HepG2 (cell line): Measurements from ENCODE around the gene TNFAIP1. TPM values are rescaled to one million over a fixed set of nuclear protein-coding genes. Genes with fewer than 3 reads are reported as not detected.
A peak's percentile ranks its signal among the peaks of the same experiment; 100 is the strongest.

Source experiments
- BHLHE40 ChIP-seq: IDR thresholded peaks from 2 replicates; pipeline ENCODE4 v1.6.1; 2011; ENCODE audit warnings: low read length, improper control_type of control experiment
- CREB1 ChIP-seq, 2 experiments: fragments of 450-650 bp in 1 of 2; IDR thresholded peaks; 2 replicates each; pipeline ENCODE4 v1.6.1; 2016 to 2017; ENCODE audit warnings: control low read depth in 1 of 2, mild to moderate bottlenecking in 1 of 2, missing compliant biosample characterization in 1 of 2, missing genetic modification characterization in 1 of 2
- HDAC6 ChIP-seq: fragments of 200-600 bp; sonication (generic); IDR thresholded peaks from 2 replicates; pipeline ENCODE4 v1.7.0; 2017; ENCODE audit warnings: mild to moderate bottlenecking, antibody characterized with exemption, low read length, low read depth
- KLF6 ChIP-seq: IDR thresholded peaks from 2 replicates; pipeline ENCODE4 v1.8.0; 2016; ENCODE audit warnings: missing biosample characterization, missing genetic modification reagents
- MEIS1 ChIP-seq: sonication (generic); formaldehyde crosslinking; IDR thresholded peaks from 2 replicates; pipeline ENCODE4 v1.9.0; 2021; ENCODE audit warnings: mild to moderate bottlenecking, missing genetic modification reagents, moderate library complexity, borderline replicate concordance
- SMAD9 ChIP-seq: sonication (generic); formaldehyde crosslinking; IDR thresholded peaks from 2 replicates; pipeline ENCODE4 v1.5.1; 2020; ENCODE audit warnings: mild to moderate bottlenecking, missing genetic modification reagents
- SMC3 ChIP-seq: IDR thresholded peaks from 2 replicates; pipeline ENCODE4 v1.6.1; 2011; ENCODE audit warnings: low read length, improper control_type of control experiment
- STAT5B ChIP-seq: sonication (generic); formaldehyde crosslinking; IDR thresholded peaks from 2 replicates; pipeline ENCODE4 v1.4.0; 2020; ENCODE audit warnings: missing genetic modification reagents
- ZBTB8A ChIP-seq: sonication (generic); formaldehyde crosslinking; IDR thresholded peaks from 2 replicates; pipeline ENCODE4 v1.4.0; 2020; ENCODE audit warnings: mild to moderate bottlenecking, low read depth, missing genetic modification reagents, borderline replicate concordance
- ZNF205 ChIP-seq: IDR thresholded peaks from 2 replicates; pipeline ENCODE4 v1.6.1; 2018; ENCODE audit warnings: missing biosample characterization, missing genetic modification reagents
- ZNF292 ChIP-seq: sonication (generic); formaldehyde crosslinking; IDR thresholded peaks from 2 replicates; pipeline ENCODE4 v1.8.1; 2022; ENCODE audit warnings: mild to moderate bottlenecking, low read depth, missing genetic modification reagents, borderline replicate concordance
- ZNF747 ChIP-seq: sonication (generic); formaldehyde crosslinking; IDR thresholded peaks from 2 replicates; pipeline ENCODE4 v1.8.1; 2023; ENCODE audit warnings: missing genetic modification reagents, mild to moderate bottlenecking, borderline replicate concordance
- ZNF782 ChIP-seq: sonication (generic); formaldehyde crosslinking; IDR thresholded peaks from 2 replicates; pipeline ENCODE4 v1.4.0; 2020; ENCODE audit warnings: missing genetic modification reagents, mild to moderate bottlenecking, borderline replicate concordance
- polyA plus RNA-seq, 8 experiments: library from polyadenylated mRNA; depleted of rRNA in 3 of 8; stranded (reverse) in 7 of 8; unstranded in 1 of 8; fragments of >200 nt; fragmentation: Illumina TruSeq in 4 of 8; extraction: Trizol in 4 of 8; gene quantifications; 2 replicates each; pipeline versions ENCODE4 v1.2.1 to v1.2.3, GENCODE V29; 2011 to 2016; ENCODE audit warnings: low read depth in 4 of 8, missing spikeins in 1 of 8, mixed read lengths in 1 of 8; ENCODE audit not compliant: insufficient read depth in 1 of 8
- total RNA-seq, 5 experiments: library from RNA; depleted of rRNA; stranded (reverse); fragments of >200 nt; fragmentation: Illumina TruSeq; extraction: Trizol; gene quantifications; 2 replicates each; pipeline ENCODE4 v1.2.3, GENCODE V29; 2016; ENCODE audit warnings: low read depth in 1 of 5
- TF ChIP-seq, protein P1 (sequence below): sonication (generic); formaldehyde crosslinking; IDR thresholded peaks from 2 replicates; pipeline ENCODE4 v1.4.0; 2020; ENCODE audit warnings: missing genetic modification reagents
- TF ChIP-seq, protein P2 (sequence below): sonication (generic); formaldehyde crosslinking; IDR thresholded peaks from 2 replicates; pipeline ENCODE4 v1.9.0; 2022; ENCODE audit warnings: low read depth, missing genetic modification reagents
- TF ChIP-seq, protein P3 (sequence below): sonication (generic); formaldehyde crosslinking; IDR thresholded peaks from 2 replicates; pipeline ENCODE4 v1.5.0; 2020; ENCODE audit warnings: mild to moderate bottlenecking, low read depth, missing genetic modification reagents, borderline replicate concordance
- TF ChIP-seq, protein P4 (sequence below): IDR thresholded peaks from 2 replicates; pipeline ENCODE4 v1.6.1; 2016
- TF ChIP-seq, protein P5 (sequence below): sonication (generic); formaldehyde crosslinking; conservative IDR thresholded peaks from 2 replicates; pipeline ENCODE4 v1.8.1; 2023; ENCODE audit warnings: missing genetic modification reagents

Gene TNFAIP1
- total and polyA plus RNA-seq, 2 of the 13 experiments (the other 11 are each of a cell fraction or from before 2014, with no cell fraction given) = 17.5 to 40.6 TPM

DNA sequence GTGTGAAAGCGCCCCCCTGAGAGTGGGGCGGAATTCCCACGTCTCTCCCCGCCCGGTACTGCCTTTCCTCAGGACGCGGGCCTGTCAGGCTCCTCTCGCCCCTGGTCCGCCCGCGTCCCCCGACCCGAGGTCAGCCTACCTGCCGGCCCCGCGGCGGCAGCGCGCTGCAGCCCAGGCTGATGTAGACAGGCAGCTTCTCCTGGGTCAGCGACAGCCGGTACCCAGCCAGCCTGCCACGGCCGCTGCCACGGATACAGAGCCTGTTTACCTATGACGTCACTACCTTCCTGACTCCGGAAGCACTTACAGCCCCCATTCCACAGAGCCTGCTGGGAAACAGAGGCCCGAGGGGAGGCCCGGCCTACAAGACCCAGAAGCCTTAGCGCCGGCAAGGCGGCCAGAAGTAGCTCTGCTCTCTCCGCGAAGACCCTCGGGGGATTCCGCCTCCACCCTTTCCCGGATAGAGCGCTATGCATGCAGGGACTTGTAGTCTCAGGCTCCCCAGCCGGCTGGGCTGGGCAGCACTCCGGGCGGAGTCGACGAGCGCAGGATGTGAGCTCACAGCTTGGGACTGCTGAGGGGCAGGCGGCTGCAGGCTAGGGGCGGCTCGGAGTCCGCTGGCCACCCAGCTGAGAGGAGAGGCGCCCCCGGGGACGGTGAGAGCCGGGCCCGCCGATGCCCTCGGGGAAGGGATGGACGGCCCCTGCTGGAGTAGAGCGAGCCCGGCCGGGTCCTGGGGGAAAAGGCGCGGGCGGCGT lies at the start of gene TNFAIP1, which contains the start of gene IFT20 (continued):
- TF ChIP-seq ZNF747 (CRISPR knock-in tag) (peak; percentile 77; the same call in 1 of the 2 replicates), CREB1 (IDR thresholded peaks at IDR 0.05) (peak; percentile 100), CREB1 (CRISPR knock-in tag; IDR thresholded peaks at IDR 0.05) (peak; percentile 99), SMAD9 (CRISPR knock-in tag) (no peak), BHLHE40 (no peak; the same call in 1 of the 2 replicates), ZNF205 (CRISPR knock-in tag) (0 out of 2 replicates have a peak, but pooled peaks have one; percentile 34), ZNF782 (CRISPR knock-in tag) (no peak), SMC3 (no peak), HDAC6 (no peak), STAT5B (CRISPR knock-in tag) (peak; percentile 26; the same call in 1 of the 2 replicates), MEIS1 (peak; percentile 38; the same call in 1 of the 2 replicates), KLF6 (CRISPR knock-in tag) (no peak; the same call in 1 of the 2 replicates), ZBTB8A (CRISPR knock-in tag) (0 out of 2 replicates have a peak, but pooled peaks have one; percentile 54), ZNF292 (CRISPR knock-in tag) (peak; percentile 18; the same call in 1 of the 2 replicates)
- TF ChIP-seq, protein P1, sequence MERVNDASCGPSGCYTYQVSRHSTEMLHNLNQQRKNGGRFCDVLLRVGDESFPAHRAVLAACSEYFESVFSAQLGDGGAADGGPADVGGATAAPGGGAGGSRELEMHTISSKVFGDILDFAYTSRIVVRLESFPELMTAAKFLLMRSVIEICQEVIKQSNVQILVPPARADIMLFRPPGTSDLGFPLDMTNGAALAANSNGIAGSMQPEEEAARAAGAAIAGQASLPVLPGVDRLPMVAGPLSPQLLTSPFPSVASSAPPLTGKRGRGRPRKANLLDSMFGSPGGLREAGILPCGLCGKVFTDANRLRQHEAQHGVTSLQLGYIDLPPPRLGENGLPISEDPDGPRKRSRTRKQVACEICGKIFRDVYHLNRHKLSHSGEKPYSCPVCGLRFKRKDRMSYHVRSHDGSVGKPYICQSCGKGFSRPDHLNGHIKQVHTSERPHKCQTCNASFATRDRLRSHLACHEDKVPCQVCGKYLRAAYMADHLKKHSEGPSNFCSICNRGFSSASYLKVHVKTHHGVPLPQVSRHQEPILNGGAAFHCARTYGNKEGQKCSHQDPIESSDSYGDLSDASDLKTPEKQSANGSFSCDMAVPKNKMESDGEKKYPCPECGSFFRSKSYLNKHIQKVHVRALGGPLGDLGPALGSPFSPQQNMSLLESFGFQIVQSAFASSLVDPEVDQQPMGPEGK (CRISPR knock-in tag) = no peak; the same call in 1 of the 2 replicates
- TF ChIP-seq, protein P2, sequence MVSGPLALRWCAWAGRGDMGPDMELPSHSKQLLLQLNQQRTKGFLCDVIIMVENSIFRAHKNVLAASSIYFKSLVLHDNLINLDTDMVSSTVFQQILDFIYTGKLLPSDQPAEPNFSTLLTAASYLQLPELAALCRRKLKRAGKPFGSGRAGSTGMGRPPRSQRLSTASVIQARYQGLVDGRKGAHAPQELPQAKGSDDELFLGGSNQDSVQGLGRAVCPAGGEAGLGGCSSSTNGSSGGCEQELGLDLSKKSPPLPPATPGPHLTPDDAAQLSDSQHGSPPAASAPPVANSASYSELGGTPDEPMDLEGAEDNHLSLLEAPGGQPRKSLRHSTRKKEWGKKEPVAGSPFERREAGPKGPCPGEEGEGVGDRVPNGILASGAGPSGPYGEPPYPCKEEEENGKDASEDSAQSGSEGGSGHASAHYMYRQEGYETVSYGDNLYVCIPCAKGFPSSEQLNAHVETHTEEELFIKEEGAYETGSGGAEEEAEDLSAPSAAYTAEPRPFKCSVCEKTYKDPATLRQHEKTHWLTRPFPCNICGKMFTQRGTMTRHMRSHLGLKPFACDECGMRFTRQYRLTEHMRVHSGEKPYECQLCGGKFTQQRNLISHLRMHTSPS (CRISPR knock-in tag) = 0 out of 2 replicates have a peak, but pooled peaks have one; percentile 21
- TF ChIP-seq, protein P3, sequence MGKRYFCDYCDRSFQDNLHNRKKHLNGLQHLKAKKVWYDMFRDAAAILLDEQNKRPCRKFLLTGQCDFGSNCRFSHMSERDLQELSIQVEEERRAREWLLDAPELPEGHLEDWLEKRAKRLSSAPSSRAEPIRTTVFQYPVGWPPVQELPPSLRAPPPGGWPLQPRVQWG (CRISPR knock-in tag) = no peak
- TF ChIP-seq, protein P4, sequence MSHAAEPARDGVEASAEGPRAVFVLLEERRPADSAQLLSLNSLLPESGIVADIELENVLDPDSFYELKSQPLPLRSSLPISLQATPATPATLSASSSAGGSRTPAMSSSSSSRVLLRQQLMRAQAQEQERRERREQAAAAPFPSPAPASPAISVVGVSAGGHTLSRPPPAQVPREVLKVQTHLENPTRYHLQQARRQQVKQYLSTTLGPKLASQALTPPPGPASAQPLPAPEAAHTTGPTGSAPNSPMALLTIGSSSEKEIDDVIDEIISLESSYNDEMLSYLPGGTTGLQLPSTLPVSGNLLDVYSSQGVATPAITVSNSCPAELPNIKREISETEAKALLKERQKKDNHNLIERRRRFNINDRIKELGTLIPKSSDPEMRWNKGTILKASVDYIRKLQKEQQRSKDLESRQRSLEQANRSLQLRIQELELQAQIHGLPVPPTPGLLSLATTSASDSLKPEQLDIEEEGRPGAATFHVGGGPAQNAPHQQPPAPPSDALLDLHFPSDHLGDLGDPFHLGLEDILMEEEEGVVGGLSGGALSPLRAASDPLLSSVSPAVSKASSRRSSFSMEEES (CRISPR knock-in tag) = peak; percentile 24; the same call in 1 of the 2 replicates
- TF ChIP-seq, protein P5, sequence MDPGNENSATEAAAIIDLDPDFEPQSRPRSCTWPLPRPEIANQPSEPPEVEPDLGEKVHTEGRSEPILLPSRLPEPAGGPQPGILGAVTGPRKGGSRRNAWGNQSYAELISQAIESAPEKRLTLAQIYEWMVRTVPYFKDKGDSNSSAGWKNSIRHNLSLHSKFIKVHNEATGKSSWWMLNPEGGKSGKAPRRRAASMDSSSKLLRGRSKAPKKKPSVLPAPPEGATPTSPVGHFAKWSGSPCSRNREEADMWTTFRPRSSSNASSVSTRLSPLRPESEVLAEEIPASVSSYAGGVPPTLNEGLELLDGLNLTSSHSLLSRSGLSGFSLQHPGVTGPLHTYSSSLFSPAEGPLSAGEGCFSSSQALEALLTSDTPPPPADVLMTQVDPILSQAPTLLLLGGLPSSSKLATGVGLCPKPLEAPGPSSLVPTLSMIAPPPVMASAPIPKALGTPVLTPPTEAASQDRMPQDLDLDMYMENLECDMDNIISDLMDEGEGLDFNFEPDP = no peak
